H1 (cell line): ENCODE data around the gene DIP2B. TPM values are rescaled to one million over a fixed set of nuclear protein-coding genes. Genes with fewer than 3 reads are reported as not detected.

Experiments used
- CTCF ChIA-PET: fragments of 300-600 bp; sonication (Branson Sonifier 250); formaldehyde crosslinking; loops from one replicate; lab custom pipeline; 2021; ENCODE audit not compliant: partially characterized antibody; lab: Charles Lee
- POLR2A ChIA-PET: fragments of 300-600 bp; sonication (Branson Sonifier 250); formaldehyde crosslinking; loops from one replicate; lab custom pipeline; 2021; ENCODE audit warnings: inconsistent platforms; ENCODE audit not compliant: partially characterized antibody; lab: Charles Lee
- DNase-seq, 2 experiments: peaks; one replicate each; pipeline versions ENCODE4 v3.0.0 to v3.0.0-alpha.2; 2010 to 2022; ENCODE audit warnings: low spot score in 2 of 2, low read depth in 1 of 2, mixed read lengths in 1 of 2
- FAIRE-seq: peaks from 2 replicates; lab custom pipeline; 2011; peaks lifted over from hg19 to GRCh38; lab: Jason Lieb, UNC
- H2AFZ ChIP-seq: 2 replicates; pipeline ENCODE4 v1.8.1; 2012; ENCODE audit warnings: low read length, inconsistent platforms
- H2AK5ac ChIP-seq: 2 replicates; pipeline ENCODE4 v1.6.1; 2013; ENCODE audit warnings: low read depth, low read length
- H2BK120ac ChIP-seq: replicated peaks from 2 replicates; pipeline ENCODE3; 2013; ENCODE audit warnings: low read depth, low read length, inconsistent platforms
- H2BK12ac ChIP-seq: 2 replicates; pipeline ENCODE4 v1.6.1; 2013; ENCODE audit warnings: low read depth, low read length
- H2BK15ac ChIP-seq: 2 replicates; pipeline ENCODE4 v1.6.1; 2013; ENCODE audit warnings: low read length
- H2BK20ac ChIP-seq: 2 replicates; pipeline ENCODE4 v1.6.1; 2013; ENCODE audit warnings: low read length
- H2BK5ac ChIP-seq: 2 replicates; pipeline ENCODE4 v1.6.1; 2013; ENCODE audit warnings: low read depth, low read length
- H3K14ac ChIP-seq: 2 replicates; pipeline ENCODE4 v1.6.1; 2013; ENCODE audit warnings: inconsistent platforms; ENCODE audit not compliant: insufficient read length
- H3K18ac ChIP-seq: 2 replicates; pipeline ENCODE4 v1.6.1; 2013; ENCODE audit warnings: low read length; ENCODE audit errors: extremely low read depth
- H3K23ac ChIP-seq: 2 replicates; pipeline ENCODE4 v1.6.1; 2013; ENCODE audit warnings: inconsistent platforms; ENCODE audit not compliant: insufficient read length
- H3K23me2 ChIP-seq: 2 replicates; pipeline ENCODE4 v1.6.1; 2013; ENCODE audit warnings: low read depth, low read length
- H3K27ac ChIP-seq: 2 replicates; pipeline ENCODE4 v1.6.1; 2011; ENCODE audit warnings: low read depth, low read length, inconsistent platforms
- H3K27me3 ChIP-seq, 4 experiments: replicated peaks in 1 of 4; 1 replicate in 1 of 4; 2 replicates in 3 of 4; pipeline versions ENCODE4 v1.6.1 to v1.8.1; 2011 to 2013; ENCODE audit warnings: low read length in 3 of 4, mild to moderate bottlenecking in 3 of 4, inconsistent platforms in 2 of 4, mixed read lengths in 2 of 4, moderate library complexity in 1 of 4; ENCODE audit not compliant: control insufficient read depth in 3 of 4, insufficient read depth in 3 of 4; ENCODE audit errors: extremely low read depth in 1 of 4
- H3K36me3 ChIP-seq, 4 experiments: 2 replicates each; pipeline versions ENCODE4 v1.6.1 to v1.8.1; 2011 to 2013; ENCODE audit warnings: mild to moderate bottlenecking in 4 of 4, low read length in 3 of 4, moderate library complexity in 2 of 4, control low read depth in 1 of 4, inconsistent platforms in 1 of 4; ENCODE audit not compliant: insufficient read depth in 4 of 4, control insufficient read depth in 2 of 4
- H3K4ac ChIP-seq: replicated peaks from 2 replicates; pipeline ENCODE3; 2013; ENCODE audit warnings: low read length, low read depth, mixed read lengths, inconsistent platforms; ENCODE audit not compliant: insufficient read length
- H3K4me1 ChIP-seq, 4 experiments: replicated peaks in 1 of 4; 1 replicate in 1 of 4; 2 replicates in 3 of 4; pipeline versions ENCODE4 v1.6.1 to v1.8.1; 2011 to 2013; ENCODE audit warnings: low read length in 3 of 4, inconsistent platforms in 2 of 4, mixed read lengths in 1 of 4; ENCODE audit not compliant: insufficient read depth in 4 of 4, control insufficient read depth in 3 of 4
- H3K4me2 ChIP-seq, 2 experiments: 2 replicates each; pipeline versions ENCODE4 v1.6.1 to v1.8.1; 2011 to 2013; ENCODE audit warnings: low read depth in 2 of 2, low read length in 2 of 2, control low read depth in 1 of 2, inconsistent platforms in 1 of 2, mild to moderate bottlenecking in 1 of 2; ENCODE audit not compliant: insufficient read depth in 1 of 2
- H3K4me3 ChIP-seq, 4 experiments: fragments of 200-600, 300-600 bp in 1 of 4; sonication (generic), shearing (Covaris generic), sonication (Bioruptor Twin) in 1 of 4; 2 replicates each; pipeline versions ENCODE4 v1.5.1 to v1.8.1; 2011 to 2016; ENCODE audit warnings: low read length in 4 of 4, low read depth in 3 of 4, control low read depth in 2 of 4, inconsistent platforms in 2 of 4, mild to moderate bottlenecking in 2 of 4, mixed read lengths in 1 of 4, moderate library complexity in 1 of 4; ENCODE audit not compliant: insufficient read depth in 2 of 4; ENCODE audit errors: extremely low read depth in 1 of 4
- H3K56ac ChIP-seq: replicated peaks from 2 replicates; pipeline ENCODE3; 2013; ENCODE audit warnings: low read depth, mild to moderate bottlenecking, mixed read lengths, low read length, inconsistent platforms; ENCODE audit not compliant: insufficient read length
- H3K79me1 ChIP-seq: 2 replicates; pipeline ENCODE4 v1.6.1; 2013; ENCODE audit warnings: low read depth, low read length, control low read depth
- H3K79me2 ChIP-seq, 2 experiments: 2 replicates each; pipeline versions ENCODE4 v1.6.1 to v1.8.1; 2012 to 2013; ENCODE audit warnings: low read length in 2 of 2, mild to moderate bottlenecking in 2 of 2, inconsistent platforms in 1 of 2; ENCODE audit not compliant: insufficient read depth in 2 of 2, control insufficient read depth in 1 of 2
- H3K9ac ChIP-seq, 4 experiments: replicated peaks in 1 of 4; 1 replicate in 1 of 4; 2 replicates in 3 of 4; pipeline versions ENCODE4 v1.6.1 to v1.8.1; 2011 to 2013; ENCODE audit warnings: low read depth in 3 of 4, low read length in 3 of 4, control low read depth in 2 of 4, mild to moderate bottlenecking in 2 of 4, moderate library complexity in 2 of 4, inconsistent platforms in 1 of 4; ENCODE audit errors: extremely low read depth in 1 of 4
- H3K9me3 ChIP-seq, 2 experiments: 2 replicates each; pipeline versions ENCODE4 v1.6.1 to v1.8.1; 2012 to 2013; ENCODE audit warnings: mild to moderate bottlenecking in 2 of 2, moderate library complexity in 2 of 2, control low read depth in 1 of 2, inconsistent platforms in 1 of 2, low read depth in 1 of 2, low read length in 1 of 2, mixed read lengths in 1 of 2; ENCODE audit not compliant: insufficient read depth in 2 of 2
- H4K20me1 ChIP-seq, 2 experiments: replicated peaks in 1 of 2; 2 replicates each; pipeline versions ENCODE3 to v1.8.1; 2011 to 2013; ENCODE audit warnings: inconsistent platforms in 2 of 2, low read length in 2 of 2, mild to moderate bottlenecking in 1 of 2; ENCODE audit not compliant: insufficient read depth in 2 of 2, control insufficient read depth in 1 of 2
- H4K5ac ChIP-seq: 2 replicates; pipeline ENCODE4 v1.6.1; 2013; ENCODE audit warnings: low read length, low read depth, mixed read lengths, inconsistent platforms; ENCODE audit not compliant: insufficient read length
- H4K8ac ChIP-seq: 2 replicates; pipeline ENCODE4 v1.8.0; 2013; ENCODE audit warnings: mild to moderate bottlenecking, moderate library complexity, low read length, inconsistent platforms; ENCODE audit not compliant: insufficient read depth; ENCODE audit errors: extremely low read depth
- H4K91ac ChIP-seq: replicated peaks from 2 replicates; pipeline ENCODE3; 2013; ENCODE audit warnings: low read length, mixed read lengths, inconsistent platforms; ENCODE audit not compliant: insufficient read length
- BRCA1 ChIP-seq: IDR thresholded peaks from 2 replicates; pipeline ENCODE4 v1.6.1; 2012; ENCODE audit warnings: low read depth, low read length, improper control_type of control experiment
- SIN3A ChIP-seq, 2 experiments: IDR thresholded peaks in 1 of 2; conservative IDR thresholded peaks in 1 of 2; 2 replicates each; pipeline ENCODE4 v1.6.1; 2011 to 2012; ENCODE audit warnings: low read length in 2 of 2, improper control_type of control experiment in 1 of 2, low read depth in 1 of 2, mild to moderate bottlenecking in 1 of 2
- WGBS, 2 experiments: shearing (Covaris generic) in 1 of 2; methylation state at CpG; one replicate each; pipeline versions ENCODE4 v1.1.6 to v1.1.7; 2013 to 2015; ENCODE audit warnings: low lambda C conversion rate in 2 of 2, mixed read lengths in 2 of 2, inconsistent platforms in 1 of 2, low coverage in 1 of 2, missing lambda C conversion rate in 1 of 2; ENCODE audit not compliant: insufficient replicate concordance in 2 of 2, insufficient coverage in 1 of 2, insufficient read length in 1 of 2; ENCODE audit errors: extremely low coverage in 1 of 2, missing lambda C conversion rate in 1 of 2; 5-methylcytosine and 5-hydroxymethylcytosine counted together
- polyA plus RNA-seq, 7 experiments: library from polyadenylated mRNA; depleted of rRNA in 3 of 7; stranded (reverse) in 5 of 7; unstranded in 2 of 7; fragments of >200 nt in 5 of 7; fragments of 200-250 nt in 2 of 7; gene quantifications; 1 replicate in 5 of 7; 2 replicates in 1 of 7; 4 replicates in 1 of 7; pipeline versions ENCODE4 v1.2.1 to v1.2.3, GENCODE V29; 2011 to 2013; ENCODE audit warnings: missing spikeins in 2 of 7, mixed read lengths in 2 of 7
- total RNA-seq: library from RNA; stranded (reverse); fragmentation: NEBNext Ultra II Directional; extraction: Animal tissue kit (Norgen Biotek cat#: 25700); gene quantifications from 2 replicates; pipeline ENCODE4 v1.2.1, GENCODE V29; 2021
- TF ChIP-seq, protein P1 (sequence below): IDR thresholded peaks from 2 replicates; pipeline ENCODE4 v1.6.1; 2012; ENCODE audit warnings: low read length, inconsistent platforms

The DIP2B gene
- total and polyA plus RNA-seq, 2 of the 8 experiments (the other 6 are each of a cell fraction or from before 2014, with no cell fraction given) = 11.1 to 29.6 TPM

GRCh38 chr12:50666023-50666422 lies 161.2 kb downstream of the DIP2B start:
- H2AK5ac ChIP-seq = no peak overlapping the region
- 97% methylated on average over 1 of the region's 1 CpG; no CpG with 5 or more reads in 1 of the 2 experiments for WGBS, 2 experiments
- no peaks in the 10 kb centered on the region for H3K27me3 ChIP-seq
- H4K5ac ChIP-seq = no peak overlapping the region
- no peak overlapping the region for H3K4me2 ChIP-seq
- H3K14ac ChIP-seq = no peak overlapping the region
- H3K9me3 ChIP-seq = no peaks in the 10 kb centered on the region
- 0 out of 2 replicates have a peak, but pooled peaks cover 2% of the 10 kb centered on the region for H3K79me1 ChIP-seq
- no peak overlapping the region for H4K8ac ChIP-seq
- H3K4me3 ChIP-seq = no peak overlapping the region
- FAIRE-seq = no peak
- no peak overlapping the region for H2BK20ac ChIP-seq
- no peaks in the 10 kb centered on the region for H3K23me2 ChIP-seq
- no peak overlapping the region for H4K91ac ChIP-seq
- no peak for DNase-seq
- H2AFZ ChIP-seq = no peak overlapping the region
- no peak overlapping the region for H3K27ac ChIP-seq
- H3K18ac ChIP-seq = no peak overlapping the region
- TF ChIP-seq BRCA1 (no peak), SIN3A (conservative IDR thresholded peaks at IDR 0.05 in 1 of 2, IDR thresholded peaks at IDR 0.05 in 1 of 2; ENCODE audit: low read depth in 1 of 2, low read length in 2 of 2) (no peak)
- TF ChIP-seq, protein P1, sequence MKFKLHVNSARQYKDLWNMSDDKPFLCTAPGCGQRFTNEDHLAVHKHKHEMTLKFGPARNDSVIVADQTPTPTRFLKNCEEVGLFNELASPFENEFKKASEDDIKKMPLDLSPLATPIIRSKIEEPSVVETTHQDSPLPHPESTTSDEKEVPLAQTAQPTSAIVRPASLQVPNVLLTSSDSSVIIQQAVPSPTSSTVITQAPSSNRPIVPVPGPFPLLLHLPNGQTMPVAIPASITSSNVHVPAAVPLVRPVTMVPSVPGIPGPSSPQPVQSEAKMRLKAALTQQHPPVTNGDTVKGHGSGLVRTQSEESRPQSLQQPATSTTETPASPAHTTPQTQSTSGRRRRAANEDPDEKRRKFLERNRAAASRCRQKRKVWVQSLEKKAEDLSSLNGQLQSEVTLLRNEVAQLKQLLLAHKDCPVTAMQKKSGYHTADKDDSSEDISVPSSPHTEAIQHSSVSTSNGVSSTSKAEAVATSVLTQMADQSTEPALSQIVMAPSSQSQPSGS = no peak
- no peak overlapping the region for H3K9ac ChIP-seq
- no peak overlapping the region for H3K23ac ChIP-seq
- ChIA-PET CTCF (interaction anchor here (0.8 kb wide), 1 partner anchor 11 kb away, joined by 3 read pairs; no protein-coding TSS in a partner anchor), POLR2A (no interaction called here)
- H3K56ac ChIP-seq = no peak overlapping the region
- H3K36me3 ChIP-seq = 0 out of 8 replicates have a peak, but pooled peaks cover 0 to under 1% (median 0%) of the 10 kb centered on the region in 4 experiments
- H3K4ac ChIP-seq = no peak overlapping the region
- H3K4me1 ChIP-seq = no peaks in the 10 kb centered on the region
- H2BK15ac ChIP-seq = no peak overlapping the region
- no peak overlapping the region for H2BK5ac ChIP-seq
- H3K79me2 ChIP-seq = no peaks in the 10 kb centered on the region
- no peak overlapping the region for H2BK120ac ChIP-seq
- no peak overlapping the region for H2BK12ac ChIP-seq
- H4K20me1 ChIP-seq = no peaks in the 10 kb centered on the region
